ENCODE data around the gene RANGRF.
A peak's percentile ranks its signal among the peaks of the same experiment; 100 is the strongest.

The RANGRF gene

GRCh38 chr17:8314797-8315763, 26.6 kb downstream of the RANGRF start (continued):
- no peak for TF ChIP-seq GLIS3 (CRISPR knock-in tag; IDR thresholded peaks at IDR 0.05)
- TF ChIP-seq, protein P1, sequence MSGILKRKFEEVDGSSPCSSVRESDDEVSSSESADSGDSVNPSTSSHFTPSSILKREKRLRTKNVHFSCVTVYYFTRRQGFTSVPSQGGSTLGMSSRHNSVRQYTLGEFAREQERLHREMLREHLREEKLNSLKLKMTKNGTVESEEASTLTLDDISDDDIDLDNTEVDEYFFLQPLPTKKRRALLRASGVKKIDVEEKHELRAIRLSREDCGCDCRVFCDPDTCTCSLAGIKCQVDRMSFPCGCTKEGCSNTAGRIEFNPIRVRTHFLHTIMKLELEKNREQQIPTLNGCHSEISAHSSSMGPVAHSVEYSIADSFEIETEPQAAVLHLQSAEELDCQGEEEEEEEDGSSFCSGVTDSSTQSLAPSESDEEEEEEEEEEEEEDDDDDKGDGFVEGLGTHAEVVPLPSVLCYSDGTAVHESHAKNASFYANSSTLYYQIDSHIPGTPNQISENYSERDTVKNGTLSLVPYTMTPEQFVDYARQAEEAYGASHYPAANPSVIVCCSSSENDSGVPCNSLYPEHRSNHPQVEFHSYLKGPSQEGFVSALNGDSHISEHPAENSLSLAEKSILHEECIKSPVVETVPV (CRISPR knock-in tag; IDR thresholded peaks at IDR 0.05) = no peak
- TF ChIP-seq POU6F1 (CRISPR knock-in tag; IDR thresholded peaks at IDR 0.05; ENCODE audit: borderline replicate concordance, low read depth) = no peak

DNA sequence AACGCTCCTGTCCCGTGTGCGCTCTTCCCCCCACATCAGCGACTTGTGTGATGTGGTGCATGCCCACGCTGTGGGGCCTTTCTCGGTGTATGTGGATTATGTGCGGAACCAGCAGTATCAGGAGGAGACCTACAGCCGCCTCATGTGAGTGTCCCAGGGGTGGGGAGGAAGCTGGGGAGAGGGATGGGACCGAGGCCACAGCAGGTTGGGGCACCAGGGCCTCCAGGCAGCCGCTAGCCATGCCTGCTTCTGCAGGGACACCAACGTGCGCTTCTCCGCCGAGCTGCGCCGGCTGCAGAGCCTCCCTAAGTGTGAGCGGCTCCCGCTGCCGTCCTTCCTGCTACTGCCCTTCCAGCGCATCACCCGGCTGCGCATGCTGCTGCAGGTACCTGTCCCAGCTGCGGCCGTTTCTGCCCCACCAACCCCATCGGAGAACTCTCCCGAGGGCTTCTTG, 27.3 kb downstream of the RANGRF start:
- TF ChIP-seq, protein P2, sequence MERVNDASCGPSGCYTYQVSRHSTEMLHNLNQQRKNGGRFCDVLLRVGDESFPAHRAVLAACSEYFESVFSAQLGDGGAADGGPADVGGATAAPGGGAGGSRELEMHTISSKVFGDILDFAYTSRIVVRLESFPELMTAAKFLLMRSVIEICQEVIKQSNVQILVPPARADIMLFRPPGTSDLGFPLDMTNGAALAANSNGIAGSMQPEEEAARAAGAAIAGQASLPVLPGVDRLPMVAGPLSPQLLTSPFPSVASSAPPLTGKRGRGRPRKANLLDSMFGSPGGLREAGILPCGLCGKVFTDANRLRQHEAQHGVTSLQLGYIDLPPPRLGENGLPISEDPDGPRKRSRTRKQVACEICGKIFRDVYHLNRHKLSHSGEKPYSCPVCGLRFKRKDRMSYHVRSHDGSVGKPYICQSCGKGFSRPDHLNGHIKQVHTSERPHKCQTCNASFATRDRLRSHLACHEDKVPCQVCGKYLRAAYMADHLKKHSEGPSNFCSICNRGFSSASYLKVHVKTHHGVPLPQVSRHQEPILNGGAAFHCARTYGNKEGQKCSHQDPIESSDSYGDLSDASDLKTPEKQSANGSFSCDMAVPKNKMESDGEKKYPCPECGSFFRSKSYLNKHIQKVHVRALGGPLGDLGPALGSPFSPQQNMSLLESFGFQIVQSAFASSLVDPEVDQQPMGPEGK (CRISPR knock-in tag; IDR thresholded peaks at IDR 0.05; ENCODE audit: borderline replicate concordance) = no peak
- TF ChIP-seq CSDC2 (CRISPR knock-in tag; IDR thresholded peaks at IDR 0.05) (no peak), ZNF8 (CRISPR knock-in tag; IDR thresholded peaks at IDR 0.05) (no peak), ZC3H10 (CRISPR knock-in tag; IDR thresholded peaks at IDR 0.05) (no peak), ZNF70 (CRISPR knock-in tag; IDR thresholded peaks at IDR 0.05) (no peak), ZFP30 (CRISPR knock-in tag; IDR thresholded peaks at IDR 0.05) (no peak), POU6F1 (CRISPR knock-in tag; IDR thresholded peaks at IDR 0.05; ENCODE audit: borderline replicate concordance, low read depth) (no peak), SNAI2 (CRISPR knock-in tag; IDR thresholded peaks at IDR 0.05) (no peak), BACH2 (CRISPR knock-in tag; IDR thresholded peaks at IDR 0.05; ENCODE audit: borderline replicate concordance) (no peak), ARNTL (CRISPR knock-in tag; IDR thresholded peaks at IDR 0.05; ENCODE audit: borderline replicate concordance, low read depth) (no peak), ESRRG (CRISPR knock-in tag; IDR thresholded peaks at IDR 0.05) (no peak)
- TF ChIP-seq, protein P1 (CRISPR knock-in tag; IDR thresholded peaks at IDR 0.05) = no peak

GRCh38 chr17:8318010-8318935, 29.8 kb downstream of the RANGRF start:
- TF ChIP-seq ZC3H10 (CRISPR knock-in tag; IDR thresholded peaks at IDR 0.05) (no peak), ZNF8 (CRISPR knock-in tag; IDR thresholded peaks at IDR 0.05) (no peak), POU6F1 (CRISPR knock-in tag; IDR thresholded peaks at IDR 0.05; ENCODE audit: borderline replicate concordance, low read depth) (no peak), PPARA (CRISPR knock-in tag; IDR thresholded peaks at IDR 0.05; ENCODE audit: borderline replicate concordance) (no peak), ZFP3 (CRISPR knock-in tag; IDR thresholded peaks at IDR 0.05) (no peak), ESRRG (CRISPR knock-in tag; IDR thresholded peaks at IDR 0.05) (no peak), RARB (CRISPR knock-in tag; IDR thresholded peaks at IDR 0.05) (no peak), BACH2 (CRISPR knock-in tag; IDR thresholded peaks at IDR 0.05; ENCODE audit: borderline replicate concordance) (no peak), CSDC2 (CRISPR knock-in tag; IDR thresholded peaks at IDR 0.05) (no peak), ISL1 (CRISPR knock-in tag; IDR thresholded peaks at IDR 0.05) (no peak), SNAI2 (CRISPR knock-in tag; IDR thresholded peaks at IDR 0.05) (no peak), GLIS3 (CRISPR knock-in tag; IDR thresholded peaks at IDR 0.05) (no peak), TOX (CRISPR knock-in tag; IDR thresholded peaks at IDR 0.05; ENCODE audit: borderline replicate concordance) (no peak), TCF4 (CRISPR knock-in tag; IDR thresholded peaks at IDR 0.05; ENCODE audit: borderline replicate concordance) (no peak), ARNTL (CRISPR knock-in tag; IDR thresholded peaks at IDR 0.05; ENCODE audit: borderline replicate concordance, low read depth) (no peak)
- TF ChIP-seq, protein P2 (CRISPR knock-in tag; IDR thresholded peaks at IDR 0.05; ENCODE audit: borderline replicate concordance) = no peak
- TF ChIP-seq, protein P1 (CRISPR knock-in tag; IDR thresholded peaks at IDR 0.05) = no peak
- no peak for ATAC-seq

More for the DNA sequence above, 27.3 kb downstream of the RANGRF start:
- peak; percentile 65 for ATAC-seq
